ENCODE results near the gene TRIM28.

TRIM28 gene

DNA sequence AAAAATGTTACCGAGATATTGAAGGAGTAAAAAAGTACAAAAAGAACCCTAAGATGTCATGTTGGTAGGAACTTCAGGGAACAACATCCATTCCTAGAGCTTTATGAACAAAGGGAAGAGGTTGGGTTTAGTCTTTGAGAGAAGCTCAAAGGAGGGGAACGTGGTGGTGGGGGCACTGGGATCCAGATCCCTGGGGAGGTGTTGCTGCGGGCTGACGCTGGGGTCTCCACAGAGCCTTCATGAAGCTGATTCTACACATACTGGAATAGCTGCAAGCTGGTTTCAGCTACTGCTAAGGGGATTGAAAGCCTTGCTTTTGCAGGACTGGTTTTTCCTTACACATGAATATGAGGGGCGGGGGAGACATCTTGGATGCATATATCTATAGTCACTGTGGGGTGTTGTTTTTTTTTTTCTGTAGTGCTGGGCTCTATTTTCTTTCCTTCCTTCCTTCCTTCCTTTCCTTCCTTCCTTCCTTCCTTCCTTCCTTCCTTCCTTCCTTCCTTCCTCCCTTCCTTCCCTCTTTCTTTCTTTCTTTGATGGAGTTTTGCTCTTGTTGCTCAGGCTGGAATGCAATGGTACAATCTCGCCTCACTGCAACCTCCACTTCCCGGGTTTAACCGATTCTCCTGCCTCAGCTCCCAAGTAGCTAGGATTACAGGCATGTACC, 35.7 kb downstream of the TRIM28 start:
- DNase-seq (ENCODE audit: low read depth) = no peak

DNA sequence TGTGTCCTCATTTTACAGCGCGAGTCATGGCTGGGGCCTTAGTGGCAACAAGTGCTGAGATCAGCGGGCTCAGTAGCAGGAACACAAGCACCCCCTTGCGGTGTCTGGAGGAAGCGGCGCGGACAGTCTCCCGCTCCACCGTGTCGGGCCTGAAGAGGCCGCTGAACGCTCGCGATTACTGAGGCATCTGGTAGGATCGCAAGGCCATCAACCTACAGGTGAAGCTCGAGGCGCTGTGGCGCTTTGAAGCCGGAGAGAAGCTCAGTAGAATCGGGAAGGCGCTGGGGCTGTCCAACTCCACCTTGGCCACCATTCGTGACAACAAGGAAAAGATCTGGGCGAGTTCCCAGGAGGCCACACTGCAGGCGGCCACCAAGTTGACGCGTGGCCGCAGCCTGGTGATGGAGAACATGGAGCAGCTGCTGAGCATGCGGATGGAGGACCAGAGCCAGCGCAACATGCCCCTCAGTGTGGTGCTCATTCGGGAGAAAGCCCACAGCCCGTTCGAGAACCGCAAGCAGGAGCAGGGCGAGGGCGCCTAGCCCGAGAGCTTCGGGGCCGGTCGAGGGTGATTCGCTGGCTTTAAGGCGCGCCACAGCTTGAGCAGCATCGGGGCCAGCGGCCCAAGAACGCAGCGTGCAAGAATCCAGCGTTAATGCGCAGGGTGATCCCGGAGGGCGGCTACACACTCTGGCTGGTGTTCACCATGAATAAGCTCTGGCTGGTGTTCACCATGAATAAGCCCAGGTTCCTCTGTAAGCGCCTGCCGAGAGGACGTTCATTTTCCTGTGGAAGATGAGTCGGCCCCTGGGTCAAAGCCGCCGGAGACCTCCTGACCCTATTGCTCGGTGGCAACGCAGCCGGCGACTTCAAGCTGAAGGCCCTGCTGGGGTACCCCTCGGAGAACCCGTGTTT, 37.6 kb downstream of the TRIM28 start:
- peak; percentile 88 for DNase-seq (ENCODE audit: low read depth)

DNA sequence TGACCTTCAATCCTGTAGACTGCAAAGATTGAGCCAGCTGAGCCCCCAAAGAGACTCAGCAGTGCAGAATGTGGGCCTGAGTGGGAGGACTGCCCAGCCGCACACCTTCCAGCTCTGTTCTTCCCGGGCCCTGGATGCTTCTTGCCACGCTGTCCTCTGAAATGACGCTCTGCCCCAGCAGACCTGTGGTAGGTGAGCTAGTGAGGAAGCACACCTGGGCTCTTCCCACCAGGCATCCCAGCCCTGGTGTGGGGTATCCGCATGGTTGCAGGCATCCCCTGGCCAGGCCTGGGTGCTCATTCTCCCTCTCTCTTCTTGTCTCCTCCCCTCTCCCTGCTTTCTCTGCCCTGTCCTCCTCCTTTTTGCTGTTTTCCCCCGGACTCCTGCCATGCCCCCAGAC, 39.1 kb downstream of the TRIM28 start:
- DNase-seq (ENCODE audit: low read depth) = no peak

DNA sequence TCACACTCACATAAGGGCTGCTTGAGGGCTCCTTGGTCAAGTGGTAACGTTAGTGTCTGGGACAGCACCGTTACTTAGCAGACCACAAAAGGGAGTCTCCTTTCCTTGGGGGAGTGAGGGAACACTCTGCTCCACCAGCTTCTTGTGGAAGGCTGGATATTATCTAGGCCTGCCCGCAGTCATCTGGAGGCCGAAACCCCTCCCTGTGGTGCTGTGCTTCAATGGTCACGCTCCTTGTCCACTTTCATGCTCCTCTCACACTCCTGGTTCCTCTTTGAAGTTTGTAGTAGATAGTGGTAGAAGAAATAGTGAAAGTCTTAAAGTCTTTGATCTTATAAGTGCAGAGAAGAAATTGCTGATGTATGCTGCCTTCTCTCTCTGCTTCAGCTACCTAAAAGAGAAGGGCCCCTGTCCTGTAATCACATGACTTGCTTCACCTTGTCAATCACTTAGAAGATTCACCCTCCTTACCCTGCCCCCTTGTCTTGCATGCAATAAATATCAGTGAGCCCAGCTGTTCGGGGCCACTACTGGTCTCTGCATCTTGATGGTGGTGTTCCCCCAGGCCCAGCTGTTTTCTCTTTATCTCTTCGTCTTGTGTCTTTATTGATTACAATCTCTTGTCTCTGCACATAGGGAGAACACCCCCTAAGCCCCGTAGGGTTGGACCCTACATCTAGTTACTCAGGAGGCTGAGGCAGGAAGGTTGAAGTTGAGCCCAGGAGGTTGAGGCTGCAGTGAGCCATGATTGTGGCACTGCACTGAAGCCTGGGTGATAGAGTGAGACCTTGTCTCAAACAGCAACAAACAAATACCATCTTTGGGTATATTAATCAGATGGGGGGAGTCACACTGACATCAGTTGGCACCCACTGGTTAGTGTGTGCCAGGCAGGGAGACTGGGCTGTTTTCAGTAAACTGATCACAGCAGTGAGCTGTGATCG, 40.9 kb downstream of the TRIM28 start:
- no peak for DNase-seq (ENCODE audit: low read depth)

DNA sequence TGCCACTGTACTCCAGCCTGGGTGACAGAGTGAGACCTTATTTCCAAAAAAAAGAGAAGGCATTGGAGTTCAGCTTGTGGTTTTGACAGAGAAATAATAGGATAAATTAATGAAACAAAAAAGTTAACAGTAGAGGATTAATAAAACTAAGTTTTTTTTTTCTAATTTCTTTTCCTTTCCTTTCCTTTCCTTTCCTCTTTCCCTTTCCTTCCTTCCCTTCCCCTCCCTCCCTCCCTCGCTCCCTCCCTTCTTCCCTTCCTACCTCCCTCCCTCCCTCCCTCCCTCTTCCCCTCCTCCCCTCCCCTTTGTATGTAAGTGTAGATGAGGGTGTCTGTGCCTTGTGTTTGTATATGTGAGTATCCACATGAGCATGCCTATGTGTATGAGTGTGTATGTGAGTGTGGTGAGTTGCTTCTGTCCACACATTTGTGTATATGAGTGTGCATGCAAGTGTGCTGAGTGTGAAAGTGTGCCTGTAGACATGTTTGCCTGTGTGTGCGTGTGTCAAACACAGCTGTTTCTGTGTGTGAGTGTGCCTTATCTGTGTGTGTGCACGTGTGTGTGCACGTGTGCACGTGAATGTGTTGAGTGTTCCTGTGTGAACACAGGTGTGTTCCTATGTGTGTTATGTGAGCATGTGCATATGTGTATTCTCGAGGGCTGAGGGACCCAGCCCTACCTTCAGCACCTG, 41.7 kb downstream of the TRIM28 start:
- no peak for DNase-seq (ENCODE audit: low read depth)

DNA sequence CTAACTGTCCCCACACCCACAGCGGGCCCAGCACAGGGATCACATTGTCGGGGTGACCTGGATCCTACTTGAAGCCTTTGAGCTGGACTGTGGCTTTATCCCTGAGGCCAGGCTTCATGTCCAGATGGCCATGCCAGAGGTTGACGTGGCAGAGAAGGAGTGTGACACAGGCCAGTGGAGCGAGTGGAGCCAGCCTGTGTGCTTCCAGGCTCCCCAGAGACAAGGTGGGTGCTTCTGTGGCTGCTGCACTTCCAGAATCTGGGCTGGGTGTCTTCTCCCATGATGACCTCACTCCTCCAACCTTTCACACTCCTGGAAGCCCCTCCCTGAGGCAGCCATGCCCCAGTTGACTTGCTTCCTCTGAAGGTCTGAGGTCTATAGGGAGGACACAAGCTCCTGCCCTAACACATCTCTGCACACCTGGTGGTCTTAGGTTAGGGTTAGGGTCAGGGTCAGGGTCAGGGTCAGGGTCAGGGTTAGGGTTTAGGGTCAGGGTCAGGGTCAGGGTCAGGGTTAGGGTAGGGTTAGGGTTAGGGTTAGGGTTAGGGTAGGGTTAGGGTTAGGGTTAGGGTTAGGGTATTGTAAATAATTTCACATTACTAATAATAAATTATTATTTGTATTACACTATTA, 42.4 kb downstream of the TRIM28 start:
- DNase-seq (ENCODE audit: low read depth) = no peak

Data from stimulated activated CD8-positive, alpha-beta memory T cell treated with anti-CD3 and anti-CD28 coated beads, Interleukin-7, amount 100 ng/mL, for 24 hours (primary cell).